Left ventricle myocardium inferior (tissue), 1 donor: ENCODE measurements around the gene SP140. TPM values are rescaled to one million over a fixed set of nuclear protein-coding genes. Genes with fewer than 3 reads are reported as not detected.

ENCODE experiments used
- DNase-seq: peaks from one replicate; pipeline ENCODE4 v3.0.0-alpha.2; 2020
- H3K27ac ChIP-seq: fragments of 200-600 bp; replicated peaks from 2 replicates; pipeline ENCODE4 v1.8.0; 2021
- H3K27me3 ChIP-seq: fragments of 200-600 bp; 2 replicates; pipeline ENCODE4 v1.8.0; 2021; ENCODE audit warnings: low read depth
- H3K36me3 ChIP-seq: fragments of 200-600 bp; 2 replicates; pipeline ENCODE4 v1.8.0; 2021
- H3K4me1 ChIP-seq: fragments of 200-600 bp; 2 replicates; pipeline ENCODE4 v1.8.0; 2021
- H3K4me3 ChIP-seq: fragments of 200-600 bp; 2 replicates; pipeline ENCODE4 v1.8.0; 2021; ENCODE audit warnings: mild to moderate bottlenecking, moderate library complexity
- H3K9me3 ChIP-seq: fragments of 200-600 bp; replicated peaks from 2 replicates; pipeline ENCODE4 v1.8.0; 2021
- CTCF ChIP-seq: fragments of 200-600 bp; IDR thresholded peaks from 2 replicates; pipeline ENCODE4 v1.8.0; 2021; ENCODE audit warnings: antibody characterized with exemption, mild to moderate bottlenecking, borderline replicate concordance
- intact Hi-C: fragments of 100-400 bp; cut with micrococcal nuclease; formaldehyde crosslinking; loops from one replicate; pipeline ENCODE4 v1.11.0; 2022
- total RNA-seq: library from RNA; stranded (reverse); fragmentation: NEBNext Ultra II Directional; extraction: Animal tissue kit (Norgen Biotek cat#: 25700); gene quantifications from one replicate; pipeline ENCODE4 v1.2.1, GENCODE V29; 2021
- donor health status: DM: no; HTN: yes; CAD: no; lungs with severe emphysema.

SP140 gene
- total RNA-seq, 1 donor from 2014 or later: 1.3 TPM

- Histone ChIP-seq H3K4me1 (peaks cover 12% of the 10 kb centered on the region), H3K9me3 (peaks cover 9% of the 10 kb centered on the region), H3K27me3 (no peaks in the 10 kb centered on the region), H3K4me3 (no peak overlapping the region), H3K27ac (no peak overlapping the region), H3K36me3 (no peaks in the 10 kb centered on the region)
- intact Hi-C loops: no loop called here
- TF ChIP-seq CTCF: no peak
- DNase-seq: no peak
These were observed 91.8 kb downstream of the SP140 start for GRCh38 chr2:230317366-230317765.

GRCh38 chr2:230318190-230319121 is 92.9 kb downstream of the SP140 start:
- no peak for DNase-seq
- peak overlapping the region; percentile 69 for H3K27ac ChIP-seq
- TF ChIP-seq CTCF: no peak

GRCh38 chr2:230319211-230319862 is 93.8 kb downstream of the SP140 start:
- Histone ChIP-seq H3K9me3 (peaks cover 22% of the 10 kb centered on the region), H3K27me3 (no peaks in the 10 kb centered on the region), H3K36me3 (no peaks in the 10 kb centered on the region), H3K4me3 (no peak overlapping the region), H3K4me1 (peaks cover 12% of the 10 kb centered on the region), H3K27ac (peak overlapping the region; percentile 69)
- TF ChIP-seq CTCF: no peak
- no peak for DNase-seq
- intact Hi-C loops: no loop called here

More at GRCh38 chr2:230318190-230319121, 92.9 kb downstream of the SP140 start:
- H3K27me3 ChIP-seq: no peaks in the 10 kb centered on the region
- peaks cover 20% of the 10 kb centered on the region for H3K9me3 ChIP-seq
- no peaks in the 10 kb centered on the region for H3K36me3 ChIP-seq
- H3K4me1 ChIP-seq: peaks cover 12% of the 10 kb centered on the region
- no peak overlapping the region for H3K4me3 ChIP-seq
- intact Hi-C loops: no loop called here

GRCh38 chr2:230321031-230321430 is 95.5 kb downstream of the SP140 start:
- H3K36me3 ChIP-seq: no peaks in the 10 kb centered on the region
- H3K9me3 ChIP-seq: peaks cover 22% of the 10 kb centered on the region
- peaks cover 14% of the 10 kb centered on the region for H3K4me1 ChIP-seq
- no peak overlapping the region for H3K4me3 ChIP-seq
- no peak overlapping the region for H3K27ac ChIP-seq
- intact Hi-C loops: no loop called here
- DNase-seq: no peak
- no peaks in the 10 kb centered on the region for H3K27me3 ChIP-seq
- no peak for TF ChIP-seq CTCF

GRCh38 chr2:230322561-230323384 is 97.2 kb downstream of the SP140 start:
- intact Hi-C loops: no loop called here
- Histone ChIP-seq H3K27me3 (no peaks in the 10 kb centered on the region), H3K27ac (no peak overlapping the region), H3K36me3 (no peaks in the 10 kb centered on the region), H3K4me1 (peaks cover 31% of the 10 kb centered on the region), H3K4me3 (no peak overlapping the region), H3K9me3 (peaks cover 22% of the 10 kb centered on the region)
- TF ChIP-seq CTCF: no peak
- no peak for DNase-seq
